ENCODE measurements around the gene FXYD2.

- no peak for TF ChIP-seq CTCF (conservative IDR thresholded peaks at IDR 0.05)
- TF ChIP-seq EZH2 (IDR thresholded peaks at IDR 0.05; ENCODE audit: low read depth) = no peak
Observed at GRCh38 chr11:117816846-117817367, 7.6 kb downstream of the FXYD2 start.

Data from PC-9 (cell line).